Measurements from ENCODE around the gene NME3.

GRCh38 chr16:1749152-1750117 is 21.9 kb downstream of the NME3 start:
- TF ChIP-seq EZH2 (IDR thresholded peaks at IDR 0.05; ENCODE audit: low read depth): no peak
- TF ChIP-seq, protein P1, sequence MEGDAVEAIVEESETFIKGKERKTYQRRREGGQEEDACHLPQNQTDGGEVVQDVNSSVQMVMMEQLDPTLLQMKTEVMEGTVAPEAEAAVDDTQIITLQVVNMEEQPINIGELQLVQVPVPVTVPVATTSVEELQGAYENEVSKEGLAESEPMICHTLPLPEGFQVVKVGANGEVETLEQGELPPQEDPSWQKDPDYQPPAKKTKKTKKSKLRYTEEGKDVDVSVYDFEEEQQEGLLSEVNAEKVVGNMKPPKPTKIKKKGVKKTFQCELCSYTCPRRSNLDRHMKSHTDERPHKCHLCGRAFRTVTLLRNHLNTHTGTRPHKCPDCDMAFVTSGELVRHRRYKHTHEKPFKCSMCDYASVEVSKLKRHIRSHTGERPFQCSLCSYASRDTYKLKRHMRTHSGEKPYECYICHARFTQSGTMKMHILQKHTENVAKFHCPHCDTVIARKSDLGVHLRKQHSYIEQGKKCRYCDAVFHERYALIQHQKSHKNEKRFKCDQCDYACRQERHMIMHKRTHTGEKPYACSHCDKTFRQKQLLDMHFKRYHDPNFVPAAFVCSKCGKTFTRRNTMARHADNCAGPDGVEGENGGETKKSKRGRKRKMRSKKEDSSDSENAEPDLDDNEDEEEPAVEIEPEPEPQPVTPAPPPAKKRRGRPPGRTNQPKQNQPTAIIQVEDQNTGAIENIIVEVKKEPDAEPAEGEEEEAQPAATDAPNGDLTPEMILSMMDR (conservative IDR thresholded peaks at IDR 0.05): no peak
